Activated T-helper 1 cell treated with anti-CD3 and anti-CD28 coated beads, Interleukin-12 subunit alpha, Interleukin-12 subunit beta, Interleukin-2, Interleukin-4 antibody, amounts not matched to agents 30 ng/mL and 10 ng/mL and 1 ng/mL, durations not matched to agents 14 hours and 24 hours and 36 hours (primary cell): ENCODE measurements around the gene REST. TPM values are rescaled to one million over a fixed set of nuclear protein-coding genes. Genes with fewer than 3 reads are reported as not detected.
"Not testable (repeated sequence)": the region's sequence is repeated elsewhere in the genome, so short reads cannot be mapped to it uniquely, and the experiment has no call there.

Experiments used
- DNase-seq: peaks from one replicate; pipeline ENCODE4 v3.0.0; 2021; ENCODE audit warnings: low spot score
- H3K27ac Mint-ChIP-seq: one replicate; pipeline ENCODE4 v1.8.0; 2021; ENCODE audit warnings: mild to moderate bottlenecking, mixed read lengths
- H3K27me3 Mint-ChIP-seq: one replicate; pipeline ENCODE4 v1.8.0; 2022; ENCODE audit warnings: mild to moderate bottlenecking, moderate library complexity, mixed read lengths; ENCODE audit not compliant: insufficient read depth
- H3K36me3 Mint-ChIP-seq: one replicate; pipeline ENCODE4 v1.8.0; 2021; ENCODE audit warnings: low read depth, mixed read lengths
- H3K4me1 Mint-ChIP-seq: one replicate; pipeline ENCODE4 v1.8.0; 2021; ENCODE audit warnings: low read depth, mixed read lengths
- H3K4me3 Mint-ChIP-seq: one replicate; pipeline ENCODE4 v1.8.0; 2021; ENCODE audit warnings: mild to moderate bottlenecking, moderate library complexity, mixed read lengths
- H3K9me3 Mint-ChIP-seq: one replicate; pipeline ENCODE4 v1.8.0; 2021; ENCODE audit warnings: mixed read lengths
- intact Hi-C: fragments of 100-400 bp; cut with micrococcal nuclease; formaldehyde crosslinking; loops from one replicate; pipeline ENCODE4 v1.15.1; 2024
- total RNA-seq: library from RNA; stranded (reverse); gene quantifications from 2 replicates; pipeline ENCODE4 v1.2.3, GENCODE V29; 2022

The REST gene
- total RNA-seq, 1 donor from 2014 or later = 60.0 TPM

DNA sequence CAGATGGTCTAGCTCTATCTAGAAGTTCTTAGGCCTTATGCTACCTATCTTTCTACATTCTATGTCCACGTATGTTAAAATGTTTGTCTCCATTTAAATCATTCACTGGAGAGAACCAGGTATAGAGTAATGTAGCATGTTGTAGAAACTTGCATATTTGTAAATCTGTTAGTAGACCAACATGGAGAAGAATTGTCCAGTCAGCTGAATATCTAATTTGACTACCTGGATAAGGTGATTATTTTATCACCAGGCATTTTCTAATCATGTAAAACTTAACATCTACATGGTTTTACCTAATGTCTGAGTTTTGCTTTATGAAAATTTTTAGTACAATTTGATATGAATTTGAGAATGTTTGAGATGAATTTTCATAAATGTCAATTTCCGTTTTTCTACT, 19.5 kb downstream of the REST start:
- H3K9me3 Mint-ChIP-seq = no peaks in the 10 kb centered on the region
- H3K4me3 Mint-ChIP-seq = no peak overlapping the region
- H3K27me3 Mint-ChIP-seq = no peaks in the 10 kb centered on the region
- H3K36me3 Mint-ChIP-seq = peaks cover 40% of the 10 kb centered on the region
- no peak for DNase-seq
- intact Hi-C loops = no loop called here
- no peak overlapping the region for H3K27ac Mint-ChIP-seq
- H3K4me1 Mint-ChIP-seq = peaks cover 26% of the 10 kb centered on the region

DNA sequence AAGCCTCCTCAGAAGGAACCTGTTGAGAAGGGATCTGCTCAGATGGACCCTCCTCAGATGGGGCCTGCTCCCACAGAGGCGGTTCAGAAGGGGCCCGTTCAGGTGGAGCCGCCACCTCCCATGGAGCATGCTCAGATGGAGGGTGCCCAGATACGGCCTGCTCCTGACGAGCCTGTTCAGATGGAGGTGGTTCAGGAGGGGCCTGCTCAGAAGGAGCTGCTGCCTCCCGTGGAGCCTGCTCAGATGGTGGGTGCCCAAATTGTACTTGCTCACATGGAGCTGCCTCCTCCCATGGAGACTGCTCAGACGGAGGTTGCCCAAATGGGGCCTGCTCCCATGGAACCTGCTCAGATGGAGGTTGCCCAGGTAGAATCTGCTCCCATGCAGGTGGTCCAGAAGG, 22.9 kb downstream of the REST start:
- peaks cover 34% of the 10 kb centered on the region for H3K4me1 Mint-ChIP-seq
- peaks cover 40% of the 10 kb centered on the region for H3K36me3 Mint-ChIP-seq
- no peak overlapping the region for H3K27ac Mint-ChIP-seq
- no peak overlapping the region for H3K4me3 Mint-ChIP-seq
- intact Hi-C loops = no loop called here
- no peak for DNase-seq
- H3K27me3 Mint-ChIP-seq = no peaks in the 10 kb centered on the region
- no peaks in the 10 kb centered on the region for H3K9me3 Mint-ChIP-seq

GRCh38 chr4:56931924-56932323, 24.2 kb downstream of the REST start:
- H3K27me3 Mint-ChIP-seq = no peaks in the 10 kb centered on the region
- no peak overlapping the region for H3K27ac Mint-ChIP-seq
- peaks cover 40% of the 10 kb centered on the region for H3K36me3 Mint-ChIP-seq
- intact Hi-C loops = no loop called here
- peaks cover 34% of the 10 kb centered on the region for H3K4me1 Mint-ChIP-seq
- no peak overlapping the region for H3K4me3 Mint-ChIP-seq
- no peaks in the 10 kb centered on the region for H3K9me3 Mint-ChIP-seq
- no peak for DNase-seq

DNA sequence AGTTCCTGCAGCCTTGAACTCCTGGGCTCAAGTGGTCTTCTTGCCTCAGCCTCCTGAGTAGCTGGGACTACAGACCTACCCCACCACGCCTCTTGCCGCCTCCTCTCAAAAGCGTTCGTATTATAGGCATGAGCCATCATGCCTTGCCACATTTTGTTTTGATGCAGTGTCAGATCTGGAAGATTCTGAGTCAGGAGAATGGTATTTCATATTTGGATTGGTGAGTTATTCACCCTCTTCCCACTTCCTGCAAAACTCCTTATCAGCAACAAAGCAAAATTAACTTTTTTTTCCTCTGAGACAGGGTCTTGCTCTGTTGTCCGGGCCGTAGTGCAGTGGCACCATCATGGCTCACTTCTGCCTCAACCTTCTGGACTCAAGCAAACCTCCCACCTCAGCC, 29.6 kb downstream of the REST start:
- no peaks in the 10 kb centered on the region for H3K27me3 Mint-ChIP-seq
- intact Hi-C loops = no loop called here
- H3K4me3 Mint-ChIP-seq = no peak overlapping the region
- peaks cover 21% of the 10 kb centered on the region for H3K36me3 Mint-ChIP-seq
- DNase-seq = no peak
- H3K9me3 Mint-ChIP-seq = no peaks in the 10 kb centered on the region
- H3K27ac Mint-ChIP-seq = no peak overlapping the region
- peaks cover 11% of the 10 kb centered on the region for H3K4me1 Mint-ChIP-seq

DNA sequence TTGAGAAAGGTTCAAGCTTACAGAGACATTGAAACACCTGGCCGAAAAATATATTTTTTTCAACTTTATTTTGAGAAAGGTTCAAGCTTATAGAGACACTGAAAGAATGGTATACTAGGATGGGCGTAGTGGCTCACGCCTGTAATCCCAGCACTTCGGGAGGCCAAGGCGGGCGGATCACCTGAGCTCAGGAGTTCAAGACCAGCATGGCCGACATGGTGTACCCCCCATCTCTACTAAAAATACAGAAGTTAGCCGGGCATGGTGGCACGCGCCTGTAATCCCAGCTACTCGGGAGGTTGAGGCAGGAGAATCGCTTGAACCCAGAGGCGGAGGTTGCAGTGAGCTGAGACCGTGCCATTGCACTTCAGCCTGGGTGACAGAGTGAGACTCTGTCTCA, 32.1 kb downstream of the REST start:
- DNase-seq, H3K4me1 Mint-ChIP-seq: not testable (repeated sequence)
- peaks cover 12% of the 10 kb centered on the region for H3K36me3 Mint-ChIP-seq

DNA sequence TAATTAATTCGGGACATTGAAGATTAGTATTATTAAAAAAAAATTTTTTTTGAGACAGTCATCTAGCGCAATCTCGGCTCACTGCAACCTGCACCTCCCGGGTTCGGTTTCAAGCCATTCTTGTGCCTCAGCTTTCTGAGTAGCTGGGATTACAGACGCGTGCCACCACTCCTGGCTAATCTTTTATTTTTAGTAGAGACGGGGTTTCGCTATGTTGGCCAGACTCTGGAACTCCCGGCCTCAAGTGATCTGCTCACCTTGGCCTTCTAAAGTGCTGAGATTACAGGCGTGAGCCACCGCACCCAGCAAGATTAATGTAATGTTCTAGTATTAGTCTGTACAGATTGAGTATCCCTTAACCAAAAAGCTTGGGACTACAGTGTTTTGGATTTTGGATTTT, 32.7 kb downstream of the REST start:
- Mint-ChIP-seq H3K27ac (no peak overlapping the region), H3K9me3 (no peaks in the 10 kb centered on the region), H3K27me3 (no peaks in the 10 kb centered on the region), H3K36me3 (peaks cover 11% of the 10 kb centered on the region), H3K4me1 (no peaks in the 10 kb centered on the region), H3K4me3 (no peak overlapping the region)
- no peak for DNase-seq
- intact Hi-C loops = no loop called here

More for the DNA sequence above, 32.1 kb downstream of the REST start:
- H3K4me3 Mint-ChIP-seq, intact Hi-C loops, H3K27ac Mint-ChIP-seq, H3K27me3 Mint-ChIP-seq, H3K9me3 Mint-ChIP-seq: not testable (repeated sequence)

DNA sequence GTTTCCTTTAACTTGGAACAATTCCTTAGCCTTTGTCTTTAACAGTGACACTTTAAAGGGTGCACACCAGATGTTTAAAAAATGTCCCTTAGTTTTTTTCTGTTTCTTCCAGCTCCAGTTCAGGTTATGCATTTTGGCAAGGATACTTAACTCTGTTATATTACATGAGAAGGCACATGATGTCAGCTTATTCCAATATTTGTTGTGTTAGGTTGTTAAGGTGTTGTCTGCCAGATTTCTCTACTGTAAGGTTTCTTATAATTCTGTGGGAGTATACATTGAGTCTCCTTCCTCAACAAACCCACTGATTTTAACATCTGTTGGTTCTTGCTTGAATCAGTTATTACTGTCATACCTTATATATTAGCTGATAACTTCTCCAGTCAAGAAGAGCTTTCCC, 33.3 kb downstream of the REST start:
- H3K9me3 Mint-ChIP-seq = no peaks in the 10 kb centered on the region
- H3K4me1 Mint-ChIP-seq = no peaks in the 10 kb centered on the region
- H3K27ac Mint-ChIP-seq = no peak overlapping the region
- no peak overlapping the region for H3K4me3 Mint-ChIP-seq
- no peaks in the 10 kb centered on the region for H3K27me3 Mint-ChIP-seq
- intact Hi-C loops = no loop called here
- DNase-seq = no peak
- H3K36me3 Mint-ChIP-seq = peaks cover 10% of the 10 kb centered on the region

DNA sequence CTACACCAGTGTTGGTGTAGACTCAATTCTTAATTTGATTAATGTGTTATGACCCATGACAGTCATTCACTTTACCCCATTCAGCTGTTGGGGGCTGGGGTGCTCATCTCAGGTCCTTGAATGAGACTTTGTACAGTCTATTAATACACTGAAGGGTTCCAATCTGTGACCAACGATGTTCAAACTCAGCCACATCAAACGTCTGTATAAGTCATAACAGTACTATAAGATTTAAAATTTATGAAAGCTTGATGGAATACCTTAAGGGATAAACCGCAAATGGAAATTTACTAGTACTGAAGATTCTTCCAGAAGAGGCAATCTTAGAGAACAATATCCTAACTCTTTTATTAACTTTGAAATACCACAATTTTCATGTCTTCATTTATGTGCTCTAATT, 33.7 kb downstream of the REST start:
- Mint-ChIP-seq H3K9me3 (no peaks in the 10 kb centered on the region), H3K27me3 (no peaks in the 10 kb centered on the region)
- no peak for DNase-seq

GRCh38 chr4:56953680-56954520, 46.2 kb downstream of the REST start:
- no peak for DNase-seq
- Mint-ChIP-seq H3K4me1 (no peaks in the 10 kb centered on the region), H3K27me3 (no peaks in the 10 kb centered on the region), H3K27ac (no peak overlapping the region), H3K36me3 (no peaks in the 10 kb centered on the region), H3K4me3 (no peak overlapping the region), H3K9me3 (no peaks in the 10 kb centered on the region)
- intact Hi-C loops = no loop called here

More for the DNA sequence above, 33.7 kb downstream of the REST start:
- Mint-ChIP-seq H3K4me1 (no peaks in the 10 kb centered on the region), H3K36me3 (peaks cover 10% of the 10 kb centered on the region), H3K4me3 (no peak overlapping the region), H3K27ac (no peak overlapping the region)
- intact Hi-C loops = no loop called here

DNA sequence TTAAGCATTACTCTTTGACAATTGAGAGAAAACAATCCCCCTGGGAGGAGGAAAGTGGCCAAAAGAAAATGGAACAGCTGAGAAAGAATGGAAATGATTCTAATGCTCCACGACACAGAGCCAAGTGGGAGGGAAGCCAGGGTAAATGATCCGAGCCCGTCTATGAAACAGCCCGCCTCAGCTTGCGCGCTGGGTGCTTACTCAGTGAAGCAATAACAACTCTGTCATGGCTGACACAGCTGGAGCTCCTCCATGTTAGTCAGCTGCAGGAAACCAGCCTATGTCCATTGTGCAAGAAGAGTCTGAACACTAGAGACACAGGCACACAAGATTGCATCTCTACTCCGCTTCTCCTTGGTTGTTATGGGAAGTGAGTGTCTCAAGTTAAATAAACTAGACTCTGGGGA, 50.4 kb downstream of the REST start:
- no peak for DNase-seq
- H3K27me3 Mint-ChIP-seq = no peaks in the 10 kb centered on the region
- no peak overlapping the region for H3K4me3 Mint-ChIP-seq
- no peak overlapping the region for H3K27ac Mint-ChIP-seq
- peaks cover 12% of the 10 kb centered on the region for H3K36me3 Mint-ChIP-seq
- no peaks in the 10 kb centered on the region for H3K9me3 Mint-ChIP-seq
- H3K4me1 Mint-ChIP-seq = no peaks in the 10 kb centered on the region
- intact Hi-C loops = no loop called here

DNA sequence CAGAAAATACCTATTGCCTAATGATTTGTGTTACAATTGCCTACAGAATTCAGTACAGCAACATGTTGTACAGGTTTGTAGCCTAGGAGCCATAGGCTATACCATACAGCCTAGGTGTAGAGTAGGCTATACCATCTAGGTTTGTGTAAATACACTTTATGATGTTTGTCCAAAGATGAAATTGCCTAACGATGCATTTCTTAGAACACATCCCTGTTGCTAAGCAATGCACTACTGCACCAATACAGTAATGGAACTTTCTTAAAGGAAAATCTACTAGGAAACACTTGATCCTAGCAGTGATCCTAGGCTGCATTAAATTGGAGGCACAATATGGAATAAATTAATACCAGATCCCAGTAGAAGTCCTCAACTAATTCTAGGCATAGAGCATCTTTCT, 51.4 kb downstream of the REST start:
- intact Hi-C loops = no loop called here
- Mint-ChIP-seq H3K9me3 (no peaks in the 10 kb centered on the region), H3K36me3 (peaks cover 16% of the 10 kb centered on the region), H3K27ac (no peak overlapping the region), H3K4me1 (no peaks in the 10 kb centered on the region), H3K4me3 (no peak overlapping the region), H3K27me3 (no peaks in the 10 kb centered on the region)
- no peak for DNase-seq

DNA sequence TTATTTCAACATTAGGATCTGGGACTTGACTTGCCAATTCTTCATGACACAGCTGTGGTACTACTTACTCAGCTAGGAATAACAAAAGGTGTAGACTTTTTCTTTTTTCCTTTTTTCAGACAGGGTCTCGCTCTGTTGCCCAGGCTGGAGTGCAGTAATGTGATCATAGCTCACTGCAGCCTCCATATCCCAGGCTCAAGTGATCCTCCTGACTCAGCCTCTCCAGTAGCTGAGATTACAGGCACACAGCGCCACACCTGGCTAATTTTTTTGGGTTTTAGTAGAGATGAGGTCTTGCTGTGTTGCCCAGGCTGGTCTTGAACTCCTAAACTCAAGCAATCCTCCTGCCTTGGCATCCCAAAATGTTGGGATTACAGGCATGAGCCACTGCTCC, 53.4 kb downstream of the REST start:
- H3K27ac Mint-ChIP-seq = no peak overlapping the region

DNA sequence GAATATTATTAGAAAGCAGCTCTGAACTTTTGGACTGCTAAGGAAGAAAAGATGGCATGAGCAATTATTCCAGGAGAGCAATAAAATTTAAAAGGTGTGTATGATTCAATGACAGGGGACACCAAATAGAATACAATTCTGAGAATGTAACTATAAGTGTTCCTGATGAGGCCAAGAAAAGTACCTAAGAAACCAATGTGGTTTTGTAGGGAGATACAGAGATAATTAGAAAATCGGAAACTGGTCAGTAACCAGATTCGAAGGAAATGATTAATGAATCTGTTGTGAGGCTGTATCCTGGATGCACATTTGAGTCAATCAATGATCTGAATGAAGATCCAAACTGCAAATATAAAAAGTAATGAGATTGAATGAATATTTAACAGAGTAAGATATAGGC, 63.7 kb downstream of the REST start:
- Mint-ChIP-seq H3K27me3 (no peaks in the 10 kb centered on the region), H3K9me3 (peaks cover 11% of the 10 kb centered on the region), H3K4me1 (peaks cover 34% of the 10 kb centered on the region), H3K27ac (no peak overlapping the region), H3K36me3 (peaks cover 53% of the 10 kb centered on the region), H3K4me3 (no peak overlapping the region)
- intact Hi-C loops = no loop called here
- no peak for DNase-seq

More for the DNA sequence above, 53.4 kb downstream of the REST start:
- H3K36me3 Mint-ChIP-seq = peaks cover 28% of the 10 kb centered on the region
- intact Hi-C loops = no loop called here
- H3K4me3 Mint-ChIP-seq = no peak overlapping the region
- no peaks in the 10 kb centered on the region for H3K4me1 Mint-ChIP-seq
- no peaks in the 10 kb centered on the region for H3K27me3 Mint-ChIP-seq
- no peaks in the 10 kb centered on the region for H3K9me3 Mint-ChIP-seq
- no peak for DNase-seq

- peaks cover 47% of the 10 kb centered on the region for H3K36me3 Mint-ChIP-seq
- H3K27ac Mint-ChIP-seq = no peak overlapping the region
- peaks cover 34% of the 10 kb centered on the region for H3K4me1 Mint-ChIP-seq
- H3K4me3 Mint-ChIP-seq = peak overlapping the region; percentile 35
- DNase-seq = no peak
- intact Hi-C loops = no loop called here
- peaks cover 11% of the 10 kb centered on the region for H3K9me3 Mint-ChIP-seq
- H3K27me3 Mint-ChIP-seq = no peaks in the 10 kb centered on the region
These were observed 64.7 kb downstream of the REST start for GRCh38 chr4:56972389-56972788.
